ENCODE data around the gene STAP2.
"Not testable (repeated sequence)": the region's sequence is repeated elsewhere in the genome, so short reads cannot be mapped to it uniquely, and the experiment has no call there.

The STAP2 gene

DNA sequence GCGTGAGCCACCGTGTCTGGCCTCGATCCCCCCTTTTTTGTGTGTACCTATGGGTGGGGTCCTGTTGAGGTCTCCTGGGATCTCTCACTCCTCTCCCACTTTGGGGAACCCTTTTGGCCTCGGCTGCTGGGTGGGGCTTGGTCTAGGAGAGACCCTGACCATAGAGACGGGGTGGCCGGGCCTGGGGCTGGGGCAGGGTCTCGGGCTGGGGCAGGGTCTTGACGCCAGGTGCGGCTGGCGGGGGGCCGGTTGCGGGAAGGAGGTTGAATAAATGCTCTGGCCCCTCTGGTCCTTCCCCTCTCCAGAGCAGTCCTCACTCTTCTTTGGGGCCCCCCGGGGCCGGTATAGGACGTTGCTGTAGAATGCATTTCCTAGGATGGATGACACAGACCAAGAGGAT lies 46.1 kb downstream of the STAP2 start:
- Mint-ChIP-seq H3K4me1 (ENCODE audit: low read depth) (peaks cover 6% of the 10 kb centered on the region), H3K27ac (no peak overlapping the region), H3K4me3 (no peak overlapping the region), H3K9me3 (ENCODE audit: low read depth) (no peaks in the 10 kb centered on the region), H3K36me3 (no peaks in the 10 kb centered on the region), H3K27me3 (no peaks in the 10 kb centered on the region)

DNA sequence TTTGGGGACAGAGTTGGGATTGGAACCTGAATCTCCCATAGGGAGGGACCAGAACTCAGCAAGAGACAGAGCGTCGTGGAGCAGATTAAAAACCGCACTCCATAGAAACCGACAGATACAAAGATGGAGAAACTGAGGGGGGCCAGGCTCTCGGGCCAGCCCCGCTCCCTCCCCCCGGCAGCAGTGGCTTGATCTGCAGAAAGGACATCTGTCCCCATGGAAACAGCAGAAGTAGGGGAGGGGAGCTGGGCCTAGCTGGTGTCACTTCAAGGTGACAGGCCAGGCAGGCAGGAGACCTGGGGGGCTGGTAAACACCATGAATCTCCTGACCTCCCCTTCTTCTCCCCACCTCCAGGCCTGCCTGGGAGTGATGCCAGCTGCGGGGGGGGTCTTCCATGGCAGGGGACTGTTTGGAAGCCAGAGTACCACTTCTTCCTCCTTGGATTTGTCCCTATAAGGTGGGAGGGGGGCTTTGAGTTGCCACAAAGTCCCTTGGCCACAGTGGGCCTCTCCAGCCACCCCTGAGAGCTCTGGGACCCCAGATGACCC lies 47.4 kb downstream of the STAP2 start:
- Mint-ChIP-seq H3K36me3 (no peaks in the 10 kb centered on the region), H3K27ac (no peak overlapping the region), H3K27me3 (no peaks in the 10 kb centered on the region)

GRCh38 chr19:4288091-4288777 lies 50.4 kb downstream of the STAP2 start:
- Mint-ChIP-seq H3K27ac (no peak overlapping the region), H3K9me3 (ENCODE audit: low read depth) (no peaks in the 10 kb centered on the region)

More for the DNA sequence above, 47.4 kb downstream of the STAP2 start:
- no peak overlapping the region for H3K4me3 Mint-ChIP-seq
- H3K4me1 Mint-ChIP-seq (ENCODE audit: low read depth) = no peaks in the 10 kb centered on the region
- no peaks in the 10 kb centered on the region for H3K9me3 Mint-ChIP-seq (ENCODE audit: low read depth)

GRCh38 chr19:4286141-4286540 lies 52.5 kb downstream of the STAP2 start:
- not testable (repeated sequence) for H3K9me3 Mint-ChIP-seq (ENCODE audit: low read depth); H3K4me1 Mint-ChIP-seq (ENCODE audit: low read depth); H3K36me3 Mint-ChIP-seq; H3K4me3 Mint-ChIP-seq; H3K27ac Mint-ChIP-seq; H3K27me3 Mint-ChIP-seq

More at GRCh38 chr19:4288091-4288777, 50.4 kb downstream of the STAP2 start:
- Mint-ChIP-seq H3K4me3 (no peak overlapping the region), H3K36me3 (no peaks in the 10 kb centered on the region), H3K27me3 (no peaks in the 10 kb centered on the region), H3K4me1 (ENCODE audit: low read depth) (no peaks in the 10 kb centered on the region)

- Mint-ChIP-seq H3K27me3 (peaks cover 3% of the 10 kb centered on the region), H3K36me3 (no peaks in the 10 kb centered on the region), H3K4me3 (no peak overlapping the region), H3K9me3 (ENCODE audit: low read depth) (no peaks in the 10 kb centered on the region), H3K4me1 (ENCODE audit: low read depth) (no peaks in the 10 kb centered on the region), H3K27ac (no peak overlapping the region)
Observed at GRCh38 chr19:4284974-4285373, 53.7 kb downstream of the STAP2 start.

DNA sequence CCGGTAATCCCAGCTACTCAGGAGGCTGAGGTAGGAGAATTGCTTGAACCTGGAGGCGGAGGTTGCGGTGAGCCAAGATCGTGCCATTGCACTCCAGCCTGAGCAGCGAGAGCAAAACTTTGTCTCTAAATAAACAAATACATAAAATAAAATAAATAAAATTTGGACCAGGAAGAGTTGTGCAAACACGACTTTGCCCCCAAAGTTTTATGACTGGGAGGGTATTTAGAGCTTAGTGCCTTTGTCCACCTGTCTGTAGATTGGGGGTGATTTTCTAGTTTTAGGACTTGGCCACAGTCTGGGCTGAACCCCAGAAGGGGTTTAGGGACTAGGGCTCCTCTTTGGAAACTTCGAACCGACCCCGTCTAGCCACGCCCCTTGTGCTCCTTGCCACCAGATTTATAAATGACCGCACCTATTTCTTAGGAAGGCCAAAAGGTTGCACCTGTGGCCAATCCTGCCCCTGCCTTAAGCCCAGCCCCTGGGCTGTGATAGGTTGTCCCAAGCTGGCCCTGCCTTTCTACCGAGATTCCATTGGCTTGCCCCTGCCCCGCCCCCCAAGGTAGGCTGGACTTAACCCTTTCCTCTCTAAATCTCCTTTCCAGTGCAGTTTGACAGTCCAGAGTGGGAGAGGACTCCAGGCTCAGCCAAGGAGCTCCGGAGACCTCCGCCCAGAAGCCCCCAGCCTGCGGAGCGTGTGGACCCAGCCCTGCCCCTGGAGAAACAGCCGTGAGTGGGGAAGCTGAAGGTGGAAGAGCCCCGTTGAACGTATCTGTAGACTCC lies 54.3 kb downstream of the STAP2 start:
- H3K9me3 Mint-ChIP-seq (ENCODE audit: low read depth) = no peaks in the 10 kb centered on the region
- no peak overlapping the region for H3K4me3 Mint-ChIP-seq
- peaks cover 2% of the 10 kb centered on the region for H3K4me1 Mint-ChIP-seq (ENCODE audit: low read depth)
- no peak overlapping the region for H3K27ac Mint-ChIP-seq
- H3K27me3 Mint-ChIP-seq = peaks cover 3% of the 10 kb centered on the region
- H3K36me3 Mint-ChIP-seq = no peaks in the 10 kb centered on the region

- peaks cover 3% of the 10 kb centered on the region for H3K27me3 Mint-ChIP-seq
- no peak overlapping the region for H3K27ac Mint-ChIP-seq
- peaks cover 7% of the 10 kb centered on the region for H3K4me1 Mint-ChIP-seq (ENCODE audit: low read depth)
- H3K9me3 Mint-ChIP-seq (ENCODE audit: low read depth) = no peaks in the 10 kb centered on the region
- H3K4me3 Mint-ChIP-seq = peak overlapping the region; percentile 63
- no peaks in the 10 kb centered on the region for H3K36me3 Mint-ChIP-seq
Observed at GRCh38 chr19:4279530-4280422, 58.9 kb downstream of the STAP2 start.

DNA sequence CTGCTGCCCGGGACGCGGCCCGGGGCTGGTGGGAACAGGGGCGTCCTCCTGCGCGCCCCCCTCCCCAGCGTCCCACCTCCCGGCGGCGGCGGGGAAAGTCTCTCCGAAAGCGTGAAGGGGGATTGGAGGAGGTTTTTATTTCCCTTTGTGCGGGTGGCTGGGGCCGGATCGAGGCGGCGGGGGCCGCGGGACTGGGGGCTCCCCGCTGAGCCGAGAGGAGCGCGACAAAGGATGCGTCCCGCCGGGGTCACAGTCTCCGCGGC lies 59.4 kb downstream of the STAP2 start:
- peaks cover 7% of the 10 kb centered on the region for H3K4me1 Mint-ChIP-seq (ENCODE audit: low read depth)
- no peak overlapping the region for H3K4me3 Mint-ChIP-seq
- no peaks in the 10 kb centered on the region for H3K36me3 Mint-ChIP-seq
- no peak overlapping the region for H3K27ac Mint-ChIP-seq
- H3K9me3 Mint-ChIP-seq (ENCODE audit: low read depth) = no peaks in the 10 kb centered on the region
- peaks cover 3% of the 10 kb centered on the region for H3K27me3 Mint-ChIP-seq

DNA sequence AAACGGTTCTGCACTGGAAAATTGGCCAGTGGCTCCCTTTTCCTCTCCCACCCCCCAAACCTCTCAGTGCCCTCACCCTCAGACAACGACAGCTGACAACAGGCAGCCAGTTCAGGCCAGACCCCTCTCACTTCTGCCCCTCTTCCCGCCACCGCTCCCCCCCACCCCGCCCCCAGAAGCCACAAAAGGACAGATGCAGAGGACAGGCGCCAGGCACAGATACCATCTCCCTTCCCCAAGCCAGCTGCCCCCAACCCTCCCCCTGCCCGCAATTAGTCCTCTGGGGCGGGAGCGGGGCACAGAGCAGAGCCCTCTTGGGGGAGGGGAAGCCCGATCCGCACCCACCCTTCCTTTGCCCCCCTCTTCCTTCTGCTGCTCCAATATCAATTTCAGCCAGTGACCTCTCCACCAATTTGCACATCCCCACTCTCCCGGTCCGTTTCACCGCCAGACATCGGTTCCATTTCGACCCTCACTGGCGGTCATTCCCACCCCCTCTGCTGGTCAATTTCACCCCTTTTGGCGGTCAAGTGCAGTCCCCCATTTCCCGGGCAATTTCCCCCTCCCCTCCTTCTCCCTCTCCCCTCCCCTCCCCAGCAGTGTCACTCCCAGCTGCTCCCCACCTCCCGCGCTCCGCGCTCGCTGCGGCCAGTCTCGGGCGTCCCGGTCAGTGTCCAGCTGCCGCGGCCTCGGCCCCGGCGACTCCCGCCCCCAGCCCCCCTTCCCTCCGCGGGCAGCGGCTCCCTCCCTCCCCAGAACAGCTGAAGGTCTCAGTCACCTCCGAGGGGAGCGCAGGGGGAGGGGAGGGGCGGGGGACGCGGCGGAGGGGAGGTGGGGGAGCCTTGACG lies 60.0 kb downstream of the STAP2 start, which contains the start of gene SHD:
TSS of gene SHD (plus strand) at position 848 of the 848 bp plus-strand sequence. CDS start 798 bp downstream, outside the sequence.
- Mint-ChIP-seq H3K27me3 (peaks cover 3% of the 10 kb centered on the region), H3K4me1 (ENCODE audit: low read depth) (peaks cover 7% of the 10 kb centered on the region), H3K9me3 (ENCODE audit: low read depth) (no peaks in the 10 kb centered on the region), H3K36me3 (no peaks in the 10 kb centered on the region), H3K4me3 (peak within 1 kb of the TSS; percentile 68), H3K27ac (no peak within 1 kb of the TSS)

DNA sequence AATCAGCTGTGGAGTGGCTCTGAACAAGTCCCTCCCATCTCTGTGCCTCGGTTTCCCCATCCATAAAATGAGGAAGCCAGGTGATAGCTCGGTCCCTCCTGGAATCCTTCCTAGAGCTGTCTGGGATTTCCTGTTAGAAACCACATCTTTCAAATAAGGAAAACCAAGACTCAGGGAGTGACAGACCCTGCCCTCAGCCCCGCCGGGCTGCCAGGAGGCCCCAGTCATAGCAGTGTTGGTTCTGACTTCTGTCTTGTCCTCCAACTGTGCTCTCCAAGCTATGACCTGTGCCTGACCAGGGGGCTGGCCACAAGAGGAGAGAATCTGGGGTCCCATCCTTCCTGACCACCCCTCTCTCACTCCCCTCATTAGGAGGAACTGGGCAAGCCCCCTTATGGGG lies 60.6 kb downstream of the STAP2 start:
- Mint-ChIP-seq H3K4me3 (no peak overlapping the region), H3K9me3 (ENCODE audit: low read depth) (no peaks in the 10 kb centered on the region), H3K27me3 (peaks cover 3% of the 10 kb centered on the region), H3K4me1 (ENCODE audit: low read depth) (peaks cover 7% of the 10 kb centered on the region), H3K27ac (no peak overlapping the region), H3K36me3 (no peaks in the 10 kb centered on the region)

DNA sequence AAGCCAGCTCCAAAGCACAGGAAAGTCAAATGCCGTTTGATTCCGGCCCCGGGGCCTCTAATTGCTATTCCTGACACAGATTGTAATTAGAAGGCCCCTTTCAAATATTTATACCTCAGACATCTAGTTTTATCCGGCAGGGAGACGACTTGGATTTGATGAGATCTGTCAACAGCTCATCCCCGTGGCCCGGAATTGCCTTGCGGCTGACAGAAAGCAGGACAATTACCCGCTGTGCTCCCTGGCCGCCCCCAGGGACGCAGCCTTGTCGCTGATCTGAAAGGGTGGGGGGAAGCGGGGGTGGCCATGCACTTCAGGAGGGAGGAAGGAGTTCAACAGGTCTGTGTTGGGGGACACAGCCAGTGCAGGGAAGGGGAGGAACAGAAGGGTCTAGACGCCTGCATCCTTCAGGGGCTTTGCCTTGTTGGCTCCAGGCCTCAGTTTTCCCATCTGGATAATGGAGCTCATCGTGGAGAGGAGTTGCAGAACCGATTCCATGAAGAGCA lies 61.4 kb downstream of the STAP2 start:
- peaks cover 3% of the 10 kb centered on the region for H3K27me3 Mint-ChIP-seq
- H3K4me1 Mint-ChIP-seq (ENCODE audit: low read depth) = peaks cover 7% of the 10 kb centered on the region
- H3K4me3 Mint-ChIP-seq = no peak overlapping the region
- H3K27ac Mint-ChIP-seq = no peak overlapping the region
- H3K36me3 Mint-ChIP-seq = no peaks in the 10 kb centered on the region
- no peaks in the 10 kb centered on the region for H3K9me3 Mint-ChIP-seq (ENCODE audit: low read depth)

DNA sequence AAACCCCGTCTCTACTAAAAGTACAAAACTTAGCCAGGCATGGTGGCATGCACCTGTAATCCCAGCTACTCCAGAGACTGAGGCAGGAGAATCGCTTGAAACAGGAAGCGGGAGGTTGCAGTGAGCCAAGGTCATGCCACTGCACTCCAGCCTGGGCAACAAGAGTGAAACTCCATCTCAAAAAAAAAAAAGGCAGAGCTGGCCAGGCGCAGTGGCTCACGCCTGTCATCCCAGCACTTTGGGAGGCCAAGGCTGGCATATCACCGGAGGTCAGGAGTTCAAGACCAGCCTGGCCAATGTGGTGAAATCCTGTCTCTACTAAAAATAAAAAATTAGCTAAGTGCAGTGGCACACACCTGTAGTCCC lies 64.3 kb downstream of the STAP2 start:
- not testable (repeated sequence) for H3K4me1 Mint-ChIP-seq (ENCODE audit: low read depth); H3K36me3 Mint-ChIP-seq; H3K9me3 Mint-ChIP-seq (ENCODE audit: low read depth); H3K27ac Mint-ChIP-seq; H3K27me3 Mint-ChIP-seq; H3K4me3 Mint-ChIP-seq

All from activated naive CD8-positive, alpha-beta T cell (primary cell).